GM06990 (cell line): ENCODE measurements around the gene NPHP3.
"Not testable (repeated sequence)": the region's sequence is repeated elsewhere in the genome, so short reads cannot be mapped to it uniquely, and the experiment has no call there.

ENCODE experiments used
- DNase-seq: peaks from one replicate; pipeline ENCODE4 v3.0.0-alpha.2; 2011; ENCODE audit not compliant: insufficient read length; ENCODE audit errors: extremely low read depth
- H3K27me3 ChIP-seq: replicated peaks from 2 replicates; pipeline ENCODE4 v1.6.0; 2011; ENCODE audit warnings: low read length; ENCODE audit not compliant: control insufficient read depth, insufficient read depth
- H3K36me3 ChIP-seq: 2 replicates; pipeline ENCODE4 v1.5.1; 2011; ENCODE audit warnings: low read length; ENCODE audit not compliant: control insufficient read depth, insufficient read depth
- H3K4me3 ChIP-seq: replicated peaks from 2 replicates; pipeline ENCODE4 v1.5.1; 2011; ENCODE audit warnings: low read depth, mild to moderate bottlenecking, control low read depth, low read length
- CTCF ChIP-seq: IDR thresholded peaks from 2 replicates; pipeline ENCODE4 v1.5.1; 2011; ENCODE audit warnings: low read length, control low read depth, mild to moderate bottlenecking, inconsistent platforms; ENCODE audit not compliant: insufficient read depth, poor library complexity, severe bottlenecking

Gene NPHP3

GRCh38 chr3:132722165-132723023 is at the start of gene NPHP3:
Gene NPHP3, minus strand, starts transcription at chr3:132722409. Its CDS starts 54 bp downstream, at chr3:132722355.
- H3K27me3 ChIP-seq: no peaks in the 10 kb centered on the region
- TF ChIP-seq CTCF: no peak
- no peaks in the 10 kb centered on the region for H3K36me3 ChIP-seq
- peak within 1 kb of the TSS; percentile 90 for H3K4me3 ChIP-seq
- DNase-seq: peak; percentile 93

DNA sequence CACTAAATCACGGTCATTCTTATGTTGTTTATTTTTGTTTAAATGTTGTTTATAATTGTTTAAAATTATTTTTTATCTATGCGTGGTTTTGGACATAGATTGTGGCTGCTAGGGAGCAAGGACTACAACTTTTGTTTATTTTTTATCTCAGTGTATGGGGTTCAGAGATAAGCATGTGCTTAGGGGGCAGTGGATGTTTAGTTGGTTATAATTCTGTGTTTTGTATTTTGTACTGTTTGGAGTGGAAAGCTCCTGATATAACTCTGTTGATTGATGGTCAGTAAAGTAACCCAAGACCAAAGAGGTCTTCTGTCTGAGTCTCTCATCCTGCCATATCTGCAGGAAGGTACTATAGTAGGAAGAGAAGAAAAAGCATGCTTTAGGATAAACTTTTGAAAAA is 36.5 kb upstream of the NPHP3 start:
- no peak for TF ChIP-seq CTCF
- Histone ChIP-seq H3K27me3 (no peaks in the 10 kb centered on the region), H3K4me3 (no peak overlapping the region), H3K36me3 (no peaks in the 10 kb centered on the region)
- DNase-seq: no peak

DNA sequence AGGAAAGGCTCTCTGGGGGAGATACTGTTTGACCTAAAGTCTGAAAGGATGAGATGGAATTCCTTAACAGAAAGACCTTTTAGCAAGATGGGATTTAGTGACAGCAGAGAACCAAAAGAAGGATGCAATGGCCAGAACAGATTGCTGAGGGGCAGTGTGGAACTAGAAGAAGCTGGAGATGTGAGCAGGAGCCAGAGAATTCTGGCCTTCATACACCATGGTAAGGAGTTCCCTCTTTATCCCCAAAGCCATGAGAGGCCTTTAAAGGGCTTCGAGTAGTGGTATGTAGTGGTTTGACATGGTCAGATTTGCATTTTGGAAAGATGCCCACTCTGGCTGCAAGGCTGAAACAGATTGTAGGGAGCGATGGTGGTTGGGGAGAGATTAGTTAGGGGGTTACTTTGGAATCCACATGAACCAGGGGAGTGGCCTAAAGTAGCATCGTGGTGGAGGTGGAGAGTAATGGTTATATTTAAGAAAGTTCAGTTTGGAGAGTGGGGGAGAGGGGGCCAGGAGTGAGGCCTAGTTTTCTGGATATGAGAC is 34.0 kb upstream of the NPHP3 start:
- no peak for DNase-seq
- Histone ChIP-seq H3K36me3 (no peaks in the 10 kb centered on the region), H3K27me3 (no peaks in the 10 kb centered on the region), H3K4me3 (no peak overlapping the region)
- no peak for TF ChIP-seq CTCF

GRCh38 chr3:132753946-132754345 is 31.7 kb upstream of the NPHP3 start:
- H3K36me3 ChIP-seq: no peaks in the 10 kb centered on the region
- DNase-seq: no peak
- H3K4me3 ChIP-seq: no peak overlapping the region
- no peaks in the 10 kb centered on the region for H3K27me3 ChIP-seq
- TF ChIP-seq CTCF: no peak

GRCh38 chr3:132749786-132750185 is 27.6 kb upstream of the NPHP3 start:
- H3K27me3 ChIP-seq: no peaks in the 10 kb centered on the region
- H3K4me3 ChIP-seq: no peak overlapping the region
- no peaks in the 10 kb centered on the region for H3K36me3 ChIP-seq
- DNase-seq: no peak
- TF ChIP-seq CTCF: no peak

DNA sequence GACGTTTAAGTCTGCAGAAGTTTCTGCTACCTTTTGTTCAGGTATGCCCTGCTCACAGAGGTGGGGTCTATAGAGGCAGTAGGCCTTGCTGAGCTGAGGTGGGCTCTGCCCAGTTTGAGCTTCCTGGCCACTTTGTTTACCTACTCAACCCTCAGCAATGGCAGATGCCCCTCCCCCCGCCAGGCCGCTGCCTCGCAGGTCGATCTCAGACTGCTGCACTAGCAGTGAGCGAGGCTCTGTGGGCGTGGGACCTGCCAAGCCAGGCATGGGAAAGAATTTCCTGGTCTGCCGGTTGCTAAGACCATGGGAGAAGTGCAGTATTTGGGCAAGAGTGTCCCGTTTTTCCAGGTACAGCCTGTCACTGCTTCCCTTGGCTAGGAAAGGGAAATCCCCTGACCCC is 24.5 kb upstream of the NPHP3 start:
- H3K4me3 ChIP-seq, H3K36me3 ChIP-seq, H3K27me3 ChIP-seq, DNase-seq: not testable (repeated sequence)
